ENCODE data around the gene GVQW3. TPM values are rescaled to one million over a fixed set of nuclear protein-coding genes. Genes with fewer than 3 reads are reported as not detected.

GVQW3 gene
- total RNA-seq, 1 experiment from 2014 or later, result 15.8 TPM

- Mint-ChIP-seq H3K4me1 (ENCODE audit: low read depth, unreplicated experiment) (no peaks in the 10 kb centered on the region), H3K27me3 (ENCODE audit: insufficient read depth, unreplicated experiment) (no peaks in the 10 kb centered on the region), H3K36me3 (ENCODE audit: insufficient read depth, unreplicated experiment) (peaks cover 4% of the 10 kb centered on the region), H3K4me3 (ENCODE audit: unreplicated experiment) (no peak overlapping the region), H3K9me3 (ENCODE audit: unreplicated experiment) (peaks cover 27% of the 10 kb centered on the region), H3K27ac (ENCODE audit: unreplicated experiment) (no peak overlapping the region)
- Histone ChIP-seq H3K4me1 (no peaks in the 10 kb centered on the region), H3K9me3 (peaks cover 26% of the 10 kb centered on the region), H3K4me3 (ENCODE audit: low read depth, low read length) (no peak overlapping the region), H3K36me3 (ENCODE audit: control insufficient read depth, insufficient read depth, low read length) (no peaks in the 10 kb centered on the region), H3K27me3 (replicated peaks; ENCODE audit: control insufficient read depth, insufficient read depth, low read length) (no peaks in the 10 kb centered on the region)
- no TSS peak for BruUV-seq (replicated peaks)
- intact Hi-C loops (cut with micrococcal nuclease; ENCODE audit: unreplicated experiment), result no loop called here
- POLR2A ChIA-PET, result no interaction called here
- CTCF ChIA-PET, result interaction anchor here (0.6 kb wide), 1 partner anchor 20 kb away, joined by 9 read pairs; no protein-coding TSS in a partner anchor
- DNase-seq, result no peak
- TF ChIP-seq CTCF (IDR thresholded peaks at IDR 0.05; ENCODE audit: insufficient read depth in 1 of 2, low read depth in 1 of 2, low read length in 1 of 2, severe bottlenecking in 1 of 2, unreplicated experiment in 1 of 2), result no peak
These were observed 41.9 kb upstream of the GVQW3 start for GRCh38 chr11:76339221-76339620.

GRCh38 chr11:76347466-76347865 is 33.7 kb upstream of the GVQW3 start:
- Histone ChIP-seq H3K9me3 (no peaks in the 10 kb centered on the region), H3K27me3 (replicated peaks; ENCODE audit: control insufficient read depth, insufficient read depth, low read length) (no peaks in the 10 kb centered on the region), H3K4me1 (no peaks in the 10 kb centered on the region), H3K36me3 (ENCODE audit: control insufficient read depth, insufficient read depth, low read length) (no peaks in the 10 kb centered on the region), H3K4me3 (ENCODE audit: low read depth, low read length) (no peak overlapping the region)
- intact Hi-C loops (cut with micrococcal nuclease; ENCODE audit: unreplicated experiment), result no loop called here
- Mint-ChIP-seq H3K4me3 (ENCODE audit: unreplicated experiment) (no peak overlapping the region), H3K27me3 (ENCODE audit: insufficient read depth, unreplicated experiment) (no peaks in the 10 kb centered on the region), H3K27ac (ENCODE audit: unreplicated experiment) (no peak overlapping the region), H3K4me1 (ENCODE audit: low read depth, unreplicated experiment) (no peaks in the 10 kb centered on the region), H3K36me3 (ENCODE audit: insufficient read depth, unreplicated experiment) (peaks cover 31% of the 10 kb centered on the region), H3K9me3 (ENCODE audit: unreplicated experiment) (peaks cover 1% of the 10 kb centered on the region)
- ChIA-PET CTCF (interaction anchor here (0.6 to 0.7 kb wide), 2 partner anchors 97 to 131 kb away, joined by 3 read pairs; partner anchors contain the start of gene EMSY), POLR2A (interaction anchor here (0.6 kb wide), 1 partner anchor 343 kb away, joined by 3 read pairs; no protein-coding TSS in a partner anchor)
- TF ChIP-seq CTCF (IDR thresholded peaks at IDR 0.05; ENCODE audit: insufficient read depth in 1 of 2, low read depth in 1 of 2, low read length in 1 of 2, severe bottlenecking in 1 of 2, unreplicated experiment in 1 of 2), result no peak
- DNase-seq, result no peak
- no TSS peak for BruUV-seq (replicated peaks)

GRCh38 chr11:76348348-76348747 is 32.8 kb upstream of the GVQW3 start:
- H3K4me3 ChIP-seq (ENCODE audit: low read depth, low read length), result no peak overlapping the region
- no peaks in the 10 kb centered on the region for H3K4me1 ChIP-seq
- no peaks in the 10 kb centered on the region for H3K27me3 Mint-ChIP-seq (ENCODE audit: insufficient read depth, unreplicated experiment)
- ChIA-PET POLR2A (interaction anchor here (0.5 kb wide), 1 partner anchor 99 kb away, joined by 3 read pairs; no protein-coding TSS in a partner anchor), CTCF (no interaction called here)
- H3K9me3 ChIP-seq, result peaks cover under 1% of the 10 kb centered on the region
- peaks cover 40% of the 10 kb centered on the region for H3K36me3 Mint-ChIP-seq (ENCODE audit: insufficient read depth, unreplicated experiment)
- DNase-seq, result no peak
- no peaks in the 10 kb centered on the region for H3K36me3 ChIP-seq (ENCODE audit: control insufficient read depth, insufficient read depth, low read length)
- no peak for TF ChIP-seq CTCF (IDR thresholded peaks at IDR 0.05; ENCODE audit: insufficient read depth in 1 of 2, low read depth in 1 of 2, low read length in 1 of 2, severe bottlenecking in 1 of 2, unreplicated experiment in 1 of 2)
- H3K9me3 Mint-ChIP-seq (ENCODE audit: unreplicated experiment), result peaks cover 10% of the 10 kb centered on the region
- H3K27ac Mint-ChIP-seq (ENCODE audit: unreplicated experiment), result no peak overlapping the region
- no peak overlapping the region for H3K4me3 Mint-ChIP-seq (ENCODE audit: unreplicated experiment)
- no peaks in the 10 kb centered on the region for H3K4me1 Mint-ChIP-seq (ENCODE audit: low read depth, unreplicated experiment)
- intact Hi-C loops (cut with micrococcal nuclease; ENCODE audit: unreplicated experiment), result no loop called here
- no peaks in the 10 kb centered on the region for H3K27me3 ChIP-seq (replicated peaks; ENCODE audit: control insufficient read depth, insufficient read depth, low read length)
- BruUV-seq (replicated peaks), result no TSS peak

Measured in Caco-2 (cell line).